Measurements from ENCODE around the gene ATP12A. TPM values are rescaled to one million over a fixed set of nuclear protein-coding genes. Genes with fewer than 3 reads are reported as not detected.
A peak's percentile ranks its signal among the peaks of the same experiment; 100 is the strongest.

ATP12A gene
- total and polyA plus RNA-seq, 4 donors: 0.39 to 0.83 (median 0.60) TPM

DNA sequence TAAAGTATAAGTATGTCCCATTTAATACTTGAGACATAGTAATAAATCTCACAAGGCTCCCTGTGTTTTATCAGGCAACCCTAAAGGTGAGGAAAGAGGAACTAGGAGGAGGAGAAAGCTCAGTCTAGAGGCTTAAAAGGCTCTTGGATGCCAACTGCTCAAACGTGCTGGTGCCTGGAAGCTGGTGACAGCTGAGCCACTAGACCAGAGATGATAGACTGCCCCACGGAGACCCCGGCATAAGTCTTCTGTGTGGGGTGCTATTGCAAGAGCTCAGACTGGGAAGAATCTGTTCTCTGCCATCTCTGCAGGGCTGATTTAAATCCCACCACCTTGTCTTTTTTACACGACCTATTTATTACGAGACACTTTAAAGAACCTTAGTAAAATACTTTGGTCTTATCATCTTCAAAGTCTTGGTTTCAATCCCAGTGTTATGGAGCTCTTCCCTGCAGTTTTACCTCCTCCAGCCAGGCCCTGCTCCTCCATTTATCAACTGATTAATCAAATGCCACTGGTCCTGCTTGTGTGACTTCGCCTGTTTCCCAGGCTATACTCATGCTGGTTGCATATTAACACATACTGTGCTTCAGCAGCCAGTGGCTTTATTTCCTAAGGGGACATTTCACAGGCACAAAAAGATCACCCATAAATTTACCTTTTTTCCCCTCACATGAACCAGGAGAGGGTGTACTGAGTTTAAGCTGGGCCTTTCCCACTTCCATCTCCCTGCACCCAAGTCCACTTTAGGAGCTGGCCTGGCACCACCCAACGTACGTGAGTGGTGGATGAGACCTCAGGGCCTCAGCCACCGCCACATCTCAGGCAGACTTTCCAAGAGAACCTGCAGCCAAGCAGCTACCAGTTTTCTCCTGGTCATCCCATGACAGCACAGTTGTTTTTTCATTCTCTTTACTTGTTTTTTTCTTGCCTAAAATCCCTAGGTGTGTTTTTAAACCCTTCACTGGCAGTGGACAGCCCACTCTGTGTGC lies 7.8 kb upstream of the ATP12A start:
- H3K4me3 ChIP-seq (ENCODE audit: low read depth, low read length): no peak overlapping the region
- H3K4me1 ChIP-seq (ENCODE audit: control insufficient read depth, insufficient read depth, low read length): peaks cover 12% of the 10 kb centered on the region
- H3K9me3 ChIP-seq (ENCODE audit: control insufficient read depth, insufficient read depth, low read length): no peaks in the 10 kb centered on the region
- 69% methylated on average over 7 of the region's 9 CpGs for WGBS (ENCODE audit: insufficient coverage)
- no peak overlapping the region for H3K27ac ChIP-seq (ENCODE audit: low read depth, low read length)
- H3K27me3 ChIP-seq (ENCODE audit: control insufficient read depth, insufficient read depth, low read length): peaks cover 5% of the 10 kb centered on the region
- H3K36me3 ChIP-seq (ENCODE audit: control insufficient read depth, insufficient read depth, low read length): no peaks in the 10 kb centered on the region
- peak in 1 of 6 donors; percentile 63 for DNase-seq (ENCODE audit: low read depth in 4 of 6, low spot score in 6 of 6)

- Histone ChIP-seq H3K4me1 (ENCODE audit: control insufficient read depth, insufficient read depth, low read length) (peaks cover 18% of the 10 kb centered on the region), H3K36me3 (ENCODE audit: control insufficient read depth, insufficient read depth, low read length) (no peaks in the 10 kb centered on the region), H3K27ac (ENCODE audit: low read depth, low read length) (no peak overlapping the region), H3K4me3 (ENCODE audit: low read depth, low read length) (no peak overlapping the region), H3K27me3 (ENCODE audit: control insufficient read depth, insufficient read depth, low read length) (peaks cover 34% of the 10 kb centered on the region), H3K9me3 (ENCODE audit: control insufficient read depth, insufficient read depth, low read length) (no peaks in the 10 kb centered on the region)
- 74% methylated on average over 15 of the region's 16 CpGs for WGBS (ENCODE audit: insufficient coverage)
- DNase-seq (ENCODE audit: low read depth in 4 of 6, low spot score in 6 of 6): no peak
These were observed 4.2 kb upstream of the ATP12A start for GRCh38 chr13:24675806-24676570.

DNA sequence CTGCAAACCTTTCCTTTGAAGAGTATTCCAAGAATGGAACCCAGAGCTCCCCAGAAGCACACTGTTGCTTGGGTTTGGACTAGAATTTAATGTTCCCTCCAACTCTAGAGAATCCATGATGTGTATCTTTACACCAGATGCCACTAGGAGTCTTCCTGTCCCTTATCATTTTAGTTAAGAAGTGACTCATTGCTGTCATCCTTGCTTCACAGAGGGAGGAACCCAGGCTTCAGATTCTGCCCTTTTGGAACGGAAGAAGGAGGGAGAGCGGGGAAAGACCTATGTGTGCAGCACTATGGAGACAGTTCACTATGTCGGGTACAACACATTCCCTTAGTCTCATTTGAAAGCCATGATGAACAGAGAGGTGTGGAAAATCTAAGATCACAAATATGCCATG lies 2.1 kb upstream of the ATP12A start:
- no CpG with 5 or more reads among the region's 3 CpGs for WGBS (ENCODE audit: insufficient coverage)
- H3K27me3 ChIP-seq (ENCODE audit: control insufficient read depth, insufficient read depth, low read length): peaks cover 38% of the 10 kb centered on the region
- DNase-seq (ENCODE audit: low read depth in 4 of 6, low spot score in 6 of 6): no peak

GRCh38 chr13:24679686-24680085 lies 522 bp upstream of the ATP12A start:
- Histone ChIP-seq H3K4me1 (ENCODE audit: control insufficient read depth, insufficient read depth, low read length) (peaks cover 19% of the 10 kb centered on the region), H3K36me3 (ENCODE audit: control insufficient read depth, insufficient read depth, low read length) (no peaks in the 10 kb centered on the region), H3K4me3 (ENCODE audit: low read depth, low read length) (no peak overlapping the region), H3K27me3 (ENCODE audit: control insufficient read depth, insufficient read depth, low read length) (peaks cover 38% of the 10 kb centered on the region), H3K9me3 (ENCODE audit: control insufficient read depth, insufficient read depth, low read length) (no peaks in the 10 kb centered on the region), H3K27ac (ENCODE audit: low read depth, low read length) (no peak overlapping the region)
- 37% methylated on average over 5 of the region's 6 CpGs for WGBS (ENCODE audit: insufficient coverage)
- DNase-seq (ENCODE audit: low read depth in 4 of 6, low spot score in 6 of 6): no peak

More for the DNA sequence above, 2.1 kb upstream of the ATP12A start:
- no peaks in the 10 kb centered on the region for H3K36me3 ChIP-seq (ENCODE audit: control insufficient read depth, insufficient read depth, low read length)
- peaks cover 17% of the 10 kb centered on the region for H3K4me1 ChIP-seq (ENCODE audit: control insufficient read depth, insufficient read depth, low read length)
- no peak overlapping the region for H3K27ac ChIP-seq (ENCODE audit: low read depth, low read length)
- no peak overlapping the region for H3K4me3 ChIP-seq (ENCODE audit: low read depth, low read length)
- H3K9me3 ChIP-seq (ENCODE audit: control insufficient read depth, insufficient read depth, low read length): no peaks in the 10 kb centered on the region

DNA sequence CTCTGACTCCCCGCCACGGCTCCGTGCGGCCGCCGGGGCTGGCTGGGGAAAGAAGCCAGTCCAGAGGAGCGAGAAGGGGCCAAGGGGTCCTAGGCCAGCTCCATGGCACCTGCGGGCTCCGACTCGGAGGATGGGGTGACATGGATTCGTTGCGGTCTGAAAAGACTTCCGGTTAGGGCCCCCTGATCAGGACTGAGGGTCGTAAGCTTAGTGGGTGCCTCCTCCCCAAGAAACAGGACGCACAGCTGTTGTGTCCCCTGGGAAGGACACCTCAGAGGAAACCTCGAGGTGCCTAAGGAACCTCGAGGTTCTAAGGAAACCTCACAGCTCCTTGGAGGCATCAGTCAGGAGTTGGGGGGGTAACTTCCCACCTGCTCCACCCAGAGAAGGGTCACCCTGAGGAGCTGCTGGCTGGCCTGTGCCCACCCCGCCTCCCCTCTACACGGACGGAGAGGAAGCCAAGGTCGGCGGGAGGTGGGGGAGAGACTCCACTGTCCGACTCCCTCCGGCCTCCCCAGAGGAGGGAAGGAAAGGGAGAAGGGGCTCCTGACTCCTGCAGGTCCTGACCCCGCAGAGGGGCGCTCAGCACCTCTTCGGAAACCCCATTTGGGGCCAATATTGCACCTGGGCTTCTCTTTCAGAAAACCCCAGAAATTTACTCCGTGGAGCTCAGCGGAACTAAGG lies 855 bp downstream of the ATP12A start:
- Histone ChIP-seq H3K4me1 (ENCODE audit: control insufficient read depth, insufficient read depth, low read length) (peaks cover 28% of the 10 kb centered on the region), H3K9me3 (ENCODE audit: control insufficient read depth, insufficient read depth, low read length) (no peaks in the 10 kb centered on the region), H3K27ac (ENCODE audit: low read depth, low read length) (no peak overlapping the region), H3K4me3 (ENCODE audit: low read depth, low read length) (no peak overlapping the region), H3K27me3 (ENCODE audit: control insufficient read depth, insufficient read depth, low read length) (peaks cover 38% of the 10 kb centered on the region), H3K36me3 (ENCODE audit: control insufficient read depth, insufficient read depth, low read length) (no peaks in the 10 kb centered on the region)
- WGBS (ENCODE audit: insufficient coverage): 22% methylated on average over 21 of the region's 29 CpGs
- DNase-seq (ENCODE audit: low read depth in 4 of 6, low spot score in 6 of 6): no peak

- no peak for DNase-seq (ENCODE audit: low read depth in 4 of 6, low spot score in 6 of 6)
- Histone ChIP-seq H3K9me3 (ENCODE audit: control insufficient read depth, insufficient read depth, low read length) (no peaks in the 10 kb centered on the region), H3K4me3 (ENCODE audit: low read depth, low read length) (no peak overlapping the region), H3K36me3 (ENCODE audit: control insufficient read depth, insufficient read depth, low read length) (no peaks in the 10 kb centered on the region), H3K27me3 (ENCODE audit: control insufficient read depth, insufficient read depth, low read length) (peaks cover 38% of the 10 kb centered on the region), H3K27ac (ENCODE audit: low read depth, low read length) (no peak overlapping the region), H3K4me1 (ENCODE audit: control insufficient read depth, insufficient read depth, low read length) (peaks cover 25% of the 10 kb centered on the region)
- WGBS (ENCODE audit: insufficient coverage): 100% methylated on average over 1 of the region's 1 CpG
These were observed 1.7 kb downstream of the ATP12A start for GRCh38 chr13:24681930-24682329.

DNA sequence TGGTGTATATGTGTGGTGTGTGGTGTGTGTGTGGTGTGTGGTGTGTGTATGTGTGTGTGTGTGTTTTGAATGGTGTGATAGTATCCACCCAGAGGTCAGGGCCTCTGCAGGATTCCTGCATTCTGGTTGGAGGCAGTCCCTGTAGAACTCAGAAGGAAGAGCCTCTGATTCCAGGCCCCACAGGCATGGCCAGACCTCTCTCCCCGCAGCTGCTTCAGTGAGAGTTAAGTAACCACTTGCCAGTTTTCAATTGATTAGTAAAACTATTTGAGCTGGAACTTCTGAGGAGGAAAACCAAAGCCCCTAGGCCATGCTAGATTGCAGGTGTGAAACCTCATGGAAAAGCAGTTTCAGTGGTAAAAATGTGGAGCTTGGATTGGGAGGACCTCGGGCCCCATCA lies 2.1 kb downstream of the ATP12A start:
- H3K9me3 ChIP-seq (ENCODE audit: control insufficient read depth, insufficient read depth, low read length): no peaks in the 10 kb centered on the region
- peaks cover 25% of the 10 kb centered on the region for H3K4me1 ChIP-seq (ENCODE audit: control insufficient read depth, insufficient read depth, low read length)
- H3K36me3 ChIP-seq (ENCODE audit: control insufficient read depth, insufficient read depth, low read length): no peaks in the 10 kb centered on the region
- no peak overlapping the region for H3K27ac ChIP-seq (ENCODE audit: low read depth, low read length)
- no CpG with 5 or more reads among the region's 2 CpGs for WGBS (ENCODE audit: insufficient coverage)
- DNase-seq (ENCODE audit: low read depth in 4 of 6, low spot score in 6 of 6): no peak
- no peak overlapping the region for H3K4me3 ChIP-seq (ENCODE audit: low read depth, low read length)
- peaks cover 34% of the 10 kb centered on the region for H3K27me3 ChIP-seq (ENCODE audit: control insufficient read depth, insufficient read depth, low read length)

GRCh38 chr13:24683351-24683750 lies 3.1 kb downstream of the ATP12A start:
- peaks cover 26% of the 10 kb centered on the region for H3K27me3 ChIP-seq (ENCODE audit: control insufficient read depth, insufficient read depth, low read length)
- H3K9me3 ChIP-seq (ENCODE audit: control insufficient read depth, insufficient read depth, low read length): no peaks in the 10 kb centered on the region
- peak in 1 of 6 donors; percentile 35 for DNase-seq (ENCODE audit: low read depth in 4 of 6, low spot score in 6 of 6)
- H3K4me3 ChIP-seq (ENCODE audit: low read depth, low read length): no peak overlapping the region
- WGBS (ENCODE audit: insufficient coverage): 13% methylated on average over 1 of the region's 5 CpGs
- no peak overlapping the region for H3K27ac ChIP-seq (ENCODE audit: low read depth, low read length)
- no peaks in the 10 kb centered on the region for H3K36me3 ChIP-seq (ENCODE audit: control insufficient read depth, insufficient read depth, low read length)
- H3K4me1 ChIP-seq (ENCODE audit: control insufficient read depth, insufficient read depth, low read length): peaks cover 25% of the 10 kb centered on the region

DNA sequence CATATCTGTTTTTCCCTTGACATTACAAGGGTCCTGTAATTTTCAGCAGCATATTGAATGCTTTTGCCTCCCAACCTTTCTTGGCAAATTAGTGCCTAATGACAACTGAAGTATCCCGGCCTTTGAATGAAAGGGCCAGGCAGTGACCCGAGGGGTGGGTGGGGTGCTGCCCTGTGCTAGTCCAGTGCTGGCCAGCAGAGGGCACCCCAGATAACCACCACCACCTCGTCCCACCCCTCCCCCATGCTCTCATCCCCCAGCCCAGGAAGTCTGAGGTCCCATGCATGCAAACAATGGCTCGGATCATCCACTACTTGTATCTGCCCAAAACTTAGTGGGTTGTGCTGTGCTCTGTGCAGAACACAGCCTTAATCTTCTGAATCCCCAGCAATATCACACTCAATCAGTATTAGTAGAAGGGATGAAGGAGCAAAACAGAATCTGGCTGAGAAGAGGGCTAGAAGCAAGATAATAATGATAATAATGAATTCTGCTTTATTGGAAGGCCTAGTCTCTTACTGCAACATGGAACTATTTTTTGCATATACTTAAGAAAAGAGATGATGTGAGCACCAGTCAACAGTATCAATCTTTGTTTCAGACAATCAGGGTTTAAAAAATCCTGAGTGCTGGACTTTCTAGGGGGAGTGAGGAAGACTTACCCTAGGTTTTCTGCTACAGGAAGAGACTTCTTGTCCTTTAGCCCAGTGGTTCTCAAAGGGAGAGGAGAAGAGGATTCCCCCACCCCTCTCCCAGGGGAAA lies 3.8 kb downstream of the ATP12A start:
- peaks cover 25% of the 10 kb centered on the region for H3K4me1 ChIP-seq (ENCODE audit: control insufficient read depth, insufficient read depth, low read length)
- 20% methylated on average over 1 of the region's 4 CpGs for WGBS (ENCODE audit: insufficient coverage)
- H3K9me3 ChIP-seq (ENCODE audit: control insufficient read depth, insufficient read depth, low read length): no peaks in the 10 kb centered on the region
- no peak overlapping the region for H3K27ac ChIP-seq (ENCODE audit: low read depth, low read length)
- H3K36me3 ChIP-seq (ENCODE audit: control insufficient read depth, insufficient read depth, low read length): no peaks in the 10 kb centered on the region
- peaks cover 20% of the 10 kb centered on the region for H3K27me3 ChIP-seq (ENCODE audit: control insufficient read depth, insufficient read depth, low read length)
- peak in 2 of 6 donors; percentile 36 to 48 for DNase-seq (ENCODE audit: low read depth in 4 of 6, low spot score in 6 of 6)
- no peak overlapping the region for H3K4me3 ChIP-seq (ENCODE audit: low read depth, low read length)
